HepG2 (cell line): ENCODE results near the gene TMEM63B. TPM values are rescaled to one million over a fixed set of nuclear protein-coding genes. Genes with fewer than 3 reads are reported as not detected.

ENCODE experiments used
- ATAC-seq: fragments of 200-7000 bp; cut with Tn5 transposase; 3 replicates; pipeline ENCODE4 v1.9.1; 2020; ENCODE audit warnings: mild to moderate bottlenecking, moderate library complexity
- BruUV-seq: library from RNA; stranded (reverse); fragments of 400-500 nt; replicated peaks from 2 replicates; lab custom pipeline; 2021; lab: Mats Ljungman, UMichigan
- CTCF ChIA-PET: fragments of 300-600 bp; formaldehyde crosslinking; extraction: SDS; loops from one replicate; lab custom pipeline; 2021; ENCODE audit warnings: low total read pairs, inconsistent platforms, low intra/inter-chr PET ratio; lab: Yijun Ruan, JAX
- POLR2A ChIA-PET: fragments of 350-600 bp; sonication (Branson Sonifier 250); formaldehyde crosslinking; loops from one replicate; lab custom pipeline; 2020; ENCODE audit warnings: antibody characterized with exemption, inconsistent platforms; lab: Yijun Ruan, JAX
- DNase-seq: peaks from one replicate; pipeline ENCODE4 v3.0.0-alpha.2; 2015; ENCODE audit warnings: low spot score
- FAIRE-seq: peaks from 3 replicates; lab custom pipeline; 2011; peaks lifted over from hg19 to GRCh38; lab: Jason Lieb, UNC
- H2AFZ ChIP-seq: one replicate; pipeline ENCODE4 v1.6.1; 2011; ENCODE audit warnings: low read length, inconsistent platforms
- H3K27ac ChIP-seq: fragments of 300-600 bp; 3 replicates; pipeline ENCODE4 v1.8.0; 2011; ENCODE audit warnings: mixed run types, mild to moderate bottlenecking, mixed read lengths, low read length, inconsistent platforms; ENCODE audit not compliant: insufficient read depth; ENCODE audit errors: extremely low read length
- H3K27me3 ChIP-seq, 2 experiments: fragments of 200-600 bp in 1 of 2; 2 replicates in 1 of 2; 3 replicates in 1 of 2; pipeline versions ENCODE4 v1.6.0 to v1.8.0; 2011; ENCODE audit warnings: low read length in 2 of 2, mild to moderate bottlenecking in 2 of 2, moderate library complexity in 2 of 2, inconsistent platforms in 1 of 2; ENCODE audit not compliant: insufficient read depth in 2 of 2, control insufficient read depth in 1 of 2
- H3K36me3 ChIP-seq, 2 experiments: fragments of 200-600 bp in 1 of 2; replicated peaks in 1 of 2; 2 replicates in 1 of 2; 3 replicates in 1 of 2; pipeline versions ENCODE4 v1.5.1 to v1.8.0; 2011; ENCODE audit warnings: low read length in 2 of 2, inconsistent platforms in 1 of 2; ENCODE audit not compliant: insufficient read depth in 2 of 2, control insufficient read depth in 1 of 2
- H3K4me1 ChIP-seq: 2 replicates; pipeline ENCODE4 v1.5.1; 2012; ENCODE audit warnings: low read length, inconsistent platforms; ENCODE audit not compliant: insufficient read depth
- H3K4me2 ChIP-seq: 2 replicates; pipeline ENCODE4 v1.6.0; 2011; ENCODE audit warnings: low read depth, low read length, inconsistent platforms
- H3K4me3 ChIP-seq, 3 experiments: fragments of 200-600 bp in 1 of 3; sonication (generic), shearing (Covaris generic) in 1 of 3; replicated peaks in 1 of 3; 2 replicates each; pipeline ENCODE4 v1.5.1; 2011 to 2016; ENCODE audit warnings: low read length in 3 of 3, inconsistent platforms in 2 of 3, low read depth in 2 of 3, mild to moderate bottlenecking in 2 of 3, control low read depth in 1 of 3, mixed read lengths in 1 of 3; ENCODE audit not compliant: insufficient read depth in 1 of 3
- H3K79me2 ChIP-seq: one replicate; pipeline ENCODE4 v1.6.1; 2011; ENCODE audit warnings: low read length, inconsistent platforms; ENCODE audit not compliant: insufficient read depth
- H3K9ac ChIP-seq: 2 replicates; pipeline ENCODE4 v1.6.0; 2011; ENCODE audit warnings: mild to moderate bottlenecking, low read depth, low read length, inconsistent platforms; ENCODE audit not compliant: insufficient read depth
- H3K9me3 ChIP-seq: 2 replicates; pipeline ENCODE4 v1.5.1; 2012; ENCODE audit warnings: mild to moderate bottlenecking, low read length
- H4K20me1 ChIP-seq: 2 replicates; pipeline ENCODE4 v1.6.0; 2011; ENCODE audit warnings: inconsistent platforms, mild to moderate bottlenecking, low read length, moderate library complexity; ENCODE audit not compliant: insufficient read depth
- BHLHE40 ChIP-seq: IDR thresholded peaks from 2 replicates; pipeline ENCODE4 v1.6.1; 2011; ENCODE audit warnings: low read length, improper control_type of control experiment
- HMG20A ChIP-seq: IDR thresholded peaks from 2 replicates; pipeline ENCODE4 v1.6.1; 2016; ENCODE audit warnings: borderline replicate concordance
- JUN ChIP-seq: sonication (generic); formaldehyde crosslinking; IDR thresholded peaks from 2 replicates; pipeline ENCODE4 v1.4.0; 2020; ENCODE audit warnings: mild to moderate bottlenecking, missing genetic modification reagents
- KDM3A ChIP-seq: IDR thresholded peaks from 2 replicates; pipeline ENCODE4 v1.6.1; 2018; ENCODE audit warnings: low read depth, missing compliant biosample characterization
- MATR3 ChIP-seq: sonication (generic); formaldehyde crosslinking; IDR thresholded peaks from 2 replicates; pipeline ENCODE4 v1.4.0; 2020; ENCODE audit warnings: missing genetic modification reagents
- MEF2D ChIP-seq: sonication (generic); formaldehyde crosslinking; IDR thresholded peaks from 2 replicates; pipeline ENCODE4 v1.5.1; 2020; ENCODE audit warnings: mild to moderate bottlenecking, missing genetic modification reagents
- NFATC3 ChIP-seq: sonication (generic); formaldehyde crosslinking; IDR thresholded peaks from 2 replicates; pipeline ENCODE4 v1.5.1; 2020; ENCODE audit warnings: mild to moderate bottlenecking, missing genetic modification reagents
- SMC3 ChIP-seq: IDR thresholded peaks from 2 replicates; pipeline ENCODE4 v1.6.1; 2011; ENCODE audit warnings: low read length, improper control_type of control experiment
- SOX13 ChIP-seq, 3 experiments: fragments of 450-650 bp in 1 of 3; sonication (generic) in 1 of 3; formaldehyde crosslinking in 1 of 3; IDR thresholded peaks in 2 of 3; conservative IDR thresholded peaks in 1 of 3; 2 replicates each; pipeline versions ENCODE4 v1.5.0 to v1.6.1; 2016 to 2020; ENCODE audit warnings: antibody characterized with exemption in 1 of 3, mild to moderate bottlenecking in 1 of 3, missing compliant biosample characterization in 1 of 3, missing genetic modification reagents in 1 of 3, moderate library complexity in 1 of 3
- TOE1 ChIP-seq: sonication (generic); formaldehyde crosslinking; IDR thresholded peaks from 2 replicates; pipeline ENCODE4 v1.4.0; 2020; ENCODE audit warnings: mild to moderate bottlenecking, missing genetic modification reagents
- ZFY ChIP-seq: sonication (generic); formaldehyde crosslinking; IDR thresholded peaks from 2 replicates; pipeline ENCODE4 v1.4.0; 2020; ENCODE audit warnings: missing genetic modification reagents
- ZMYM4 ChIP-seq: sonication (generic); formaldehyde crosslinking; IDR thresholded peaks from 2 replicates; pipeline ENCODE4 v1.8.1; 2023; ENCODE audit warnings: mild to moderate bottlenecking, missing genetic modification reagents
- ZNF160 ChIP-seq: sonication (generic); formaldehyde crosslinking; IDR thresholded peaks from 2 replicates; pipeline ENCODE4 v1.8.0; 2022; ENCODE audit warnings: mild to moderate bottlenecking, inconsistent platforms, missing genetic modification reagents
- ZNF451 ChIP-seq: sonication (generic); formaldehyde crosslinking; IDR thresholded peaks from 2 replicates; pipeline ENCODE4 v1.5.0; 2020; ENCODE audit warnings: mild to moderate bottlenecking, missing genetic modification reagents
- ZNF550 ChIP-seq: sonication (generic); formaldehyde crosslinking; IDR thresholded peaks from 2 replicates; pipeline ENCODE4 v1.4.0; 2020; ENCODE audit warnings: mild to moderate bottlenecking, missing genetic modification reagents, borderline replicate concordance
- ZSCAN25 ChIP-seq: sonication (generic); formaldehyde crosslinking; IDR thresholded peaks from 2 replicates; pipeline ENCODE4 v1.8.0; 2022; ENCODE audit warnings: mild to moderate bottlenecking, missing genetic modification reagents
- WGBS: methylation state at CpG from one replicate; pipeline ENCODE4 v1.1.6; 2017; ENCODE audit warnings: low lambda C conversion rate; 5-methylcytosine and 5-hydroxymethylcytosine counted together
- in situ Hi-C: cut with HindIII; loops from 2 replicates; pipeline ENCODE4 v1.10.0; 2017; ENCODE audit warnings: low pct_unique_long_range_greater_than_20kb; ENCODE audit not compliant: extremely low pct_ligation_motif_present
- intact Hi-C: fragments of 100-400 bp; cut with micrococcal nuclease; formaldehyde crosslinking; loops from one replicate; pipeline ENCODE4 v1.10.0; 2022; ENCODE audit not compliant: unreplicated experiment
- polyA plus RNA-seq, 8 experiments: library from polyadenylated mRNA; depleted of rRNA in 3 of 8; stranded (reverse) in 7 of 8; unstranded in 1 of 8; fragments of >200 nt; fragmentation: Illumina TruSeq in 4 of 8; extraction: Trizol in 4 of 8; gene quantifications; 2 replicates each; pipeline versions ENCODE4 v1.2.1 to v1.2.3, GENCODE V29; 2011 to 2016; ENCODE audit warnings: low read depth in 4 of 8, missing spikeins in 1 of 8, mixed read lengths in 1 of 8; ENCODE audit not compliant: insufficient read depth in 1 of 8
- total RNA-seq, 5 experiments: library from RNA; depleted of rRNA; stranded (reverse); fragments of >200 nt; fragmentation: Illumina TruSeq; extraction: Trizol; gene quantifications; 2 replicates each; pipeline ENCODE4 v1.2.3, GENCODE V29; 2016; ENCODE audit warnings: low read depth in 1 of 5
- TF ChIP-seq, protein P1 (sequence below): fragments of 450-650 bp; IDR thresholded peaks from 2 replicates; pipeline ENCODE4 v1.6.1; 2017
- TF ChIP-seq, protein P2 (sequence below): sonication (generic); formaldehyde crosslinking; IDR thresholded peaks from 2 replicates; pipeline ENCODE4 v1.4.0; 2020; ENCODE audit warnings: missing genetic modification reagents
- TF ChIP-seq, protein P3 (sequence below): IDR thresholded peaks from 2 replicates; pipeline ENCODE4 v1.6.1; 2016; ENCODE audit warnings: mild to moderate bottlenecking

The TMEM63B gene
- total and polyA plus RNA-seq, 2 of the 13 experiments (the other 11 are each of a cell fraction or from before 2014, with no cell fraction given) = 27.4 to 75.8 TPM

DNA sequence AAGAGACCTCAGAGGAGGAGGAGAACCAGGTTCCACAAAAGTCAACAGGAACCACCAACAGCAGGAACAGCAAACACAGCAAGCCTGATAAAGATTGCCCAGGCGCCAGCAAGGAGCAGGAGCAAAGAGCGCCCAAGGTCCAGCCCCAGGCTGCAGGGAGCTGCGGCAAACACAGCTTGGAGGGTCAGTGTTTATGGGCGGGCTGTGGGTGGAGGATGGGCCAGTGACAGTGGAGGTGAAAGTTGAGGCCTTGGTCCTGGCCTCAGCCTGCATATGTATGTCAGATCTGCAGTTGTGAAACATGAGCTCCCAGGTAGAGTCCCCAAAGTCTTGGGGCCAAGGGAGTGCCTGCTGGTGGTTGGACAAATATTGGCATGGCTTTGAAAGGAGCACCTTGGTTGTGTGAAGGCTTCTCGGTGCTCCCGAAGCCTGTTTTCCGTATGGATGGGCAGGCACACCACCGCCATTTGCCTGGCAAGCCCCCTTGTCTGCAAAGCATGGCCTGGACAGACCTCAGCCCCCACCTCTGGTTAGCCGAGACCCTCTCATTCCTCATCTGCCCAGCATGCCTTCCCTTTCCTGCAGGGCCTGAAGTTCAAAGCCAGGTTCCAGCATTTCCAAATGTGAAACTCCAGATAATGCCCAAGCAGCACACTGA is 29.3 kb downstream of the TMEM63B start:
- ATAC-seq (peak; percentile 92), DNase-seq (peak; percentile 97), FAIRE-seq (peak; percentile 100)
- Histone ChIP-seq H4K20me1 (no peaks in the 10 kb centered on the region), H3K4me2 (peak overlapping the region; percentile 72), H3K9me3 (no peaks in the 10 kb centered on the region), H3K4me1 (peaks cover 71% of the 10 kb centered on the region), H3K4me3 (peak overlapping the region; percentile 9 to 53 (median 29)), H3K9ac (peak overlapping the region; percentile 45), H2AFZ (no peak overlapping the region), H3K27me3 (no peaks in the 10 kb centered on the region), H3K36me3 (peaks cover 4 to 6% of the 10 kb centered on the region in 2 experiments; a peak in 2 of 5 replicates), H3K27ac (peak overlapping the region; percentile 85), H3K79me2 (no peaks in the 10 kb centered on the region)
- in situ Hi-C loops = no loop called here
- intact Hi-C loops = loop anchor here (1.0 kb wide), 2 partner anchors 30 to 57 kb away; no protein-coding TSS in a partner anchor
- no TSS peak for BruUV-seq
- POLR2A ChIA-PET = interaction anchor here (0.7 to 2.5 kb wide), 24 partner anchors 10 to 100 kb away, joined by 3 to 27 read pairs (median 5); partner anchors contain the start of genes HSP90AB1, MRPL14, SLC29A1 and SLC35B2
- CTCF ChIA-PET = interaction anchor here (1.3 kb wide), 2 partner anchors 16 to 78 kb away, joined by 3 to 4 read pairs; no protein-coding TSS in a partner anchor
- 0% methylated on average over 8 of the region's 9 CpGs for WGBS
- peak; percentile 81 for TF ChIP-seq ZSCAN25 (CRISPR knock-in tag)
- TF ChIP-seq, protein P1, sequence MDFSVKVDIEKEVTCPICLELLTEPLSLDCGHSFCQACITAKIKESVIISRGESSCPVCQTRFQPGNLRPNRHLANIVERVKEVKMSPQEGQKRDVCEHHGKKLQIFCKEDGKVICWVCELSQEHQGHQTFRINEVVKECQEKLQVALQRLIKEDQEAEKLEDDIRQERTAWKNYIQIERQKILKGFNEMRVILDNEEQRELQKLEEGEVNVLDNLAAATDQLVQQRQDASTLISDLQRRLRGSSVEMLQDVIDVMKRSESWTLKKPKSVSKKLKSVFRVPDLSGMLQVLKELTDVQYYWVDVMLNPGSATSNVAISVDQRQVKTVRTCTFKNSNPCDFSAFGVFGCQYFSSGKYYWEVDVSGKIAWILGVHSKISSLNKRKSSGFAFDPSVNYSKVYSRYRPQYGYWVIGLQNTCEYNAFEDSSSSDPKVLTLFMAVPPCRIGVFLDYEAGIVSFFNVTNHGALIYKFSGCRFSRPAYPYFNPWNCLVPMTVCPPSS = no peak
- peak; percentile 72; the same call in 1 of the 2 replicates for TF ChIP-seq NFATC3
- TF ChIP-seq SMC3 = no peak
- TF ChIP-seq ZMYM4 (CRISPR knock-in tag) = peak; percentile 94
- no peak for TF ChIP-seq BHLHE40
- TF ChIP-seq MATR3 (CRISPR knock-in tag) = no peak
- TF ChIP-seq SOX13 (IDR thresholded peaks at IDR 0.05) = peak; percentile 75; the same call in 1 of the 2 replicates
- peak in 1 of 2 experiments; percentile 86; a peak in 2 of 4 replicates for TF ChIP-seq SOX13 (CRISPR knock-in tag; conservative IDR thresholded peaks at IDR 0.05 in 1 of 2, IDR thresholded peaks at IDR 0.05 in 1 of 2)
- no peak for TF ChIP-seq TOE1 (CRISPR knock-in tag)
- peak; percentile 8; the same call in 1 of the 2 replicates for TF ChIP-seq ZNF550 (CRISPR knock-in tag)
- TF ChIP-seq HMG20A (CRISPR knock-in tag) = peak; percentile 83
- TF ChIP-seq, protein P2, sequence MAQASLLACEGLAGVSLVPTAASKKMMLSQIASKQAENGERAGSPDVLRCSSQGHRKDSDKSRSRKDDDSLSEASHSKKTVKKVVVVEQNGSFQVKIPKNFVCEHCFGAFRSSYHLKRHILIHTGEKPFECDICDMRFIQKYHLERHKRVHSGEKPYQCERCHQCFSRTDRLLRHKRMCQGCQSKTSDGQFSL (CRISPR knock-in tag) = no peak
- TF ChIP-seq MEF2D = peak; percentile 89
- TF ChIP-seq KDM3A = peak; percentile 96
- peak; percentile 13 for TF ChIP-seq JUN (CRISPR knock-in tag)
- TF ChIP-seq ZFY = peak; percentile 79
- TF ChIP-seq ZNF451 (CRISPR knock-in tag) = peak; percentile 61; the same call in 1 of the 2 replicates
- TF ChIP-seq, protein P3, sequence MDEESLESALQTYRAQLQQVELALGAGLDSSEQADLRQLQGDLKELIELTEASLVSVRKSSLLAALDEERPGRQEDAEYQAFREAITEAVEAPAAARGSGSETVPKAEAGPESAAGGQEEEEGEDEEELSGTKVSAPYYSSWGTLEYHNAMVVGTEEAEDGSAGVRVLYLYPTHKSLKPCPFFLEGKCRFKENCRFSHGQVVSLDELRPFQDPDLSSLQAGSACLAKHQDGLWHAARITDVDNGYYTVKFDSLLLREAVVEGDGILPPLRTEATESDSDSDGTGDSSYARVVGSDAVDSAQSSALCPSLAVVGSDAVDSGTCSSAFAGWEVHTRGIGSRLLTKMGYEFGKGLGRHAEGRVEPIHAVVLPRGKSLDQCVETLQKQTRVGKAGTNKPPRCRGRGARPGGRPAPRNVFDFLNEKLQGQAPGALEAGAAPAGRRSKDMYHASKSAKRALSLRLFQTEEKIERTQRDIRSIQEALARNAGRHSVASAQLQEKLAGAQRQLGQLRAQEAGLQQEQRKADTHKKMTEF (CRISPR knock-in tag) = peak; percentile 91
- peak; percentile 47; the same call in 1 of the 2 replicates for TF ChIP-seq ZNF160
